ENCODE measurements around the gene RGS2. TPM values are rescaled to one million over a fixed set of nuclear protein-coding genes. Genes with fewer than 3 reads are reported as not detected.

Gene RGS2
- total RNA-seq, 1 experiment from 2014 or later: 0.50 TPM

DNA sequence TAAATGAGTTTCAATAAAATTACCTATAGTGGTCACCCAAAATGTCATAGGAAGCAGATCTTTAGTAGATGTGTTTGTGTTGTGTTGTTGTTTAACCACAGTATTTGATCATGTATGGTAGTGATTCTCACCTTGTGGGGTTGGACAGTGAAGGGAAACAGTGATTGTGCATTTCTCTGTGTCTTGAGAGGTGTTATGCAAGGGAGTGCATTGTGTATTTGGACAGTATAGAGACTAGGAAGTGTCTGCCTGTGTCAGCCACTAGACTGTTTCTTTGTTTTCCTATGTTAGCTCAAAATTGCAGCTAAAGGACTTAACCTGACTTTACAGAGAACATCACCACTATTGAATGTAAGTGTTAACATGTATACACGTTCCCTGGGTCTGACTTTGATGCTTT, 6.0 kb downstream of the RGS2 start:
- Histone ChIP-seq H3K9me3 (ENCODE audit: insufficient read depth, low read depth) (no peaks in the 10 kb centered on the region), H3K9me2 (ENCODE audit: insufficient read depth) (no peaks in the 10 kb centered on the region), H3K79me2 (ENCODE audit: low read depth) (no peaks in the 10 kb centered on the region), H3F3A (ENCODE audit: insufficient read depth, low read depth) (no peaks in the 10 kb centered on the region), H3K4me2 (no peak overlapping the region), H3K4me1 (replicated peaks; ENCODE audit: insufficient read depth) (0 out of 2 replicates have a peak, but pooled peaks cover under 1% of the 10 kb centered on the region), H3K27ac (no peak overlapping the region), H4K20me1 (ENCODE audit: insufficient read depth) (no peaks in the 10 kb centered on the region), H3K4me3 (no peak overlapping the region), H2AFZ (0 out of 2 replicates have a peak overlapping the region, but pooled peaks have one; percentile 46), H3K27me3 (ENCODE audit: insufficient read depth, low read depth) (no peaks in the 10 kb centered on the region), H3K36me3 (ENCODE audit: low read depth) (no peaks in the 10 kb centered on the region)
- intact Hi-C loops (cut with micrococcal nuclease; ENCODE audit: unreplicated experiment): no loop called here
- ChIA-PET CTCF (no interaction called here), POLR2A (ENCODE audit: unreplicated experiment) (no interaction called here)
- TF ChIP-seq CTCF (conservative IDR thresholded peaks at IDR 0.05) (no peak), EZH2 (IDR thresholded peaks at IDR 0.05; ENCODE audit: low read depth) (no peak)
- BruUV-seq (replicated peaks): no TSS peak
- DNase-seq: no peak

GRCh38 chr1:192817246-192817645, 8.4 kb downstream of the RGS2 start:
- Histone ChIP-seq H3K36me3 (ENCODE audit: low read depth) (no peaks in the 10 kb centered on the region), H4K20me1 (ENCODE audit: insufficient read depth) (no peaks in the 10 kb centered on the region), H3K9me3 (ENCODE audit: insufficient read depth, low read depth) (no peaks in the 10 kb centered on the region), H3K4me1 (replicated peaks; ENCODE audit: insufficient read depth) (no peaks in the 10 kb centered on the region), H3K4me3 (no peak overlapping the region), H3K4me2 (no peak overlapping the region), H3F3A (ENCODE audit: insufficient read depth, low read depth) (no peaks in the 10 kb centered on the region), H2AFZ (no peak overlapping the region), H3K9me2 (ENCODE audit: insufficient read depth) (peaks cover 5% of the 10 kb centered on the region; the same call in 1 of the 2 replicates), H3K79me2 (ENCODE audit: low read depth) (no peaks in the 10 kb centered on the region), H3K27me3 (ENCODE audit: insufficient read depth, low read depth) (no peaks in the 10 kb centered on the region), H3K27ac (no peak overlapping the region)
- DNase-seq: no peak
- BruUV-seq (replicated peaks): no TSS peak
- ChIA-PET POLR2A (ENCODE audit: unreplicated experiment) (no interaction called here), CTCF (no interaction called here)
- TF ChIP-seq EZH2 (IDR thresholded peaks at IDR 0.05; ENCODE audit: low read depth) (no peak), CTCF (conservative IDR thresholded peaks at IDR 0.05) (no peak)
- intact Hi-C loops (cut with micrococcal nuclease; ENCODE audit: unreplicated experiment): no loop called here

DNA sequence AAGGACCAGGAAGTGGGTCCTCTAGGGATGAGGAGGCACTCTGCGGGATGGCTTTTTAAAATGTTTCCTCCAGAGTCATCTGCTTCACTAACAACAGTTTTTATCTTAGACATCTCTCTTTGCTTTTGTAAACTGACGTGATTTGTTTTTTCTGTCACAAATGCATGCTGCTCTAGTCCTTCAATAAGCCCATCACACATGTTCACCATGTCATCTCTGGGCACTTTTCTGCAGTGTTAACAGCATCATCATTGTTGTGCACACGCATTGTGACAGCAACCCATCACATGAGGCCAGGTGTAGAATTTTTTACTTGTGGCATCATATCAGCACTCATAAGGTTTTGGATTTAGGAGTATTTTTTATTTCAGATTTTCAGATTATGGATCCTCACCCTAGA, 12.5 kb downstream of the RGS2 start:
- intact Hi-C loops (cut with micrococcal nuclease; ENCODE audit: unreplicated experiment): no loop called here
- Histone ChIP-seq H3K4me3 (no peak overlapping the region), H3K9me2 (ENCODE audit: insufficient read depth) (peaks cover 5% of the 10 kb centered on the region; the same call in 1 of the 2 replicates), H3K36me3 (ENCODE audit: low read depth) (no peaks in the 10 kb centered on the region), H3K9me3 (ENCODE audit: insufficient read depth, low read depth) (no peaks in the 10 kb centered on the region), H3F3A (ENCODE audit: insufficient read depth, low read depth) (no peaks in the 10 kb centered on the region), H3K27ac (no peak overlapping the region), H3K27me3 (ENCODE audit: insufficient read depth, low read depth) (no peaks in the 10 kb centered on the region), H4K20me1 (ENCODE audit: insufficient read depth) (no peaks in the 10 kb centered on the region), H3K4me1 (replicated peaks; ENCODE audit: insufficient read depth) (no peaks in the 10 kb centered on the region), H3K4me2 (no peak overlapping the region), H2AFZ (no peak overlapping the region), H3K79me2 (ENCODE audit: low read depth) (no peaks in the 10 kb centered on the region)
- TF ChIP-seq CTCF (conservative IDR thresholded peaks at IDR 0.05): no peak
- TF ChIP-seq EZH2 (IDR thresholded peaks at IDR 0.05; ENCODE audit: low read depth): no peak
- POLR2A ChIA-PET (ENCODE audit: unreplicated experiment): no interaction called here
- no TSS peak for BruUV-seq (replicated peaks)
- no peak for DNase-seq
- CTCF ChIA-PET: no interaction called here
